ENCODE data around the gene GGTLC1. TPM values are rescaled to one million over a fixed set of nuclear protein-coding genes. Genes with fewer than 3 reads are reported as not detected.

Gene GGTLC1
- total and polyA plus RNA-seq, 2 of the 8 experiments (the other 6 are each of a cell fraction or from before 2014, with no cell fraction given), result not detected

DNA sequence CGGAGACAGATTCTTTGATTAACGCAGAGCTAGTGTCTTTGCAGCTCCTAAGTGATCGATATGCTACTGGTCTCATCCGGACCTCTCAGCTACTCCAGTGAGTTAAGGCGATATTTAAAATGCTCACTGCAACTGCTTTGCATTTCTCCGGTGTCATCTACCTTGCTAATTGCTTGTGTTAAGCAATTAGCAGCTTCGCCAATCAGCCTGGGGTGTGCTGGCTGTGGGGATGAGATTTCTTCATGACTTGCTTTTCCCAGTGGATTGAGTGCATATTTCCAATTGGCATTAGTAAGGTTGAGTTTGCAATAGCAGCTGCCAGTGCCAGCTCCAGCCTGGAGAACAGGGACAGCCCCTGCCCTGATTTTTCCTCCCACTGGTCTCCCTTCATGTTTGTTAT, 18.0 kb upstream of the GGTLC1 start:
- no peak overlapping the region for H3K27ac ChIP-seq (ENCODE audit: low read depth, low read length)
- H3K4ac ChIP-seq (replicated peaks; ENCODE audit: insufficient read length, low read depth, low read length), result no peak overlapping the region
- H4K8ac ChIP-seq (ENCODE audit: extremely low read depth, insufficient read depth, low read length), result no peak overlapping the region
- no peaks in the 10 kb centered on the region for H3K27me3 ChIP-seq (replicated peaks in 1 of 4; ENCODE audit: control insufficient read depth in 3 of 4, extremely low read depth in 1 of 4, insufficient read depth in 3 of 4, low read length in 3 of 4)
- H3K14ac ChIP-seq (ENCODE audit: insufficient read length), result no peak overlapping the region
- H3K18ac ChIP-seq (ENCODE audit: extremely low read depth, low read length), result no peak overlapping the region
- H3K79me1 ChIP-seq (ENCODE audit: low read depth, low read length), result no peaks in the 10 kb centered on the region
- no peak overlapping the region for H2AK5ac ChIP-seq (ENCODE audit: low read depth, low read length)
- H3K4me2 ChIP-seq (ENCODE audit: insufficient read depth in 1 of 2, low read depth in 2 of 2, low read length in 2 of 2), result no peak overlapping the region
- no peaks in the 10 kb centered on the region for H3K79me2 ChIP-seq (ENCODE audit: control insufficient read depth in 1 of 2, insufficient read depth in 2 of 2, low read length in 2 of 2)
- no peak overlapping the region for H4K5ac ChIP-seq (ENCODE audit: insufficient read length, low read depth, low read length)
- no peak overlapping the region for H3K56ac ChIP-seq (replicated peaks; ENCODE audit: insufficient read length, low read depth, low read length)
- peaks cover 0 to 3% (median 1%) of the 10 kb centered on the region in 4 experiments; a peak in 1 of 7 replicates for H3K4me1 ChIP-seq (replicated peaks in 1 of 4; ENCODE audit: control insufficient read depth in 3 of 4, insufficient read depth in 4 of 4, low read length in 3 of 4)
- 100% methylated on average over 7 of the region's 7 CpGs; no CpG with 5 or more reads in 1 of the 2 experiments for WGBS, 2 experiments (ENCODE audit: extremely low coverage in 1 of 2, insufficient coverage in 1 of 2, insufficient read length in 1 of 2, insufficient replicate concordance in 2 of 2, low coverage in 1 of 2, low lambda C conversion rate in 2 of 2, missing lambda C conversion rate in 1 of 2)
- no peaks in the 10 kb centered on the region for H3K9me3 ChIP-seq (ENCODE audit: insufficient read depth in 2 of 2, low read depth in 1 of 2, low read length in 1 of 2)
- H2BK5ac ChIP-seq (ENCODE audit: low read depth, low read length), result no peak overlapping the region
- no peak overlapping the region for H3K23ac ChIP-seq (ENCODE audit: insufficient read length)
- H4K91ac ChIP-seq (replicated peaks; ENCODE audit: insufficient read length, low read length), result no peak overlapping the region
- no peak overlapping the region for H2BK20ac ChIP-seq (ENCODE audit: low read length)
- no peak overlapping the region for H2BK15ac ChIP-seq (ENCODE audit: low read length)
- no peak overlapping the region for H2BK12ac ChIP-seq (ENCODE audit: low read depth, low read length)
- no peak overlapping the region for H3K9ac ChIP-seq (replicated peaks in 1 of 4; ENCODE audit: extremely low read depth in 1 of 4, low read depth in 3 of 4, low read length in 3 of 4)
- no peaks in the 10 kb centered on the region for H3K36me3 ChIP-seq (ENCODE audit: control insufficient read depth in 2 of 4, insufficient read depth in 4 of 4, low read length in 3 of 4)
- ChIA-PET CTCF (ENCODE audit: partially characterized antibody) (interaction anchor here (0.8 to 3.2 kb wide), 5 partner anchors 10 to 338 kb away, joined by 3 to 10 read pairs (median 3); no protein-coding TSS in a partner anchor), POLR2A (ENCODE audit: partially characterized antibody) (interaction anchor here (0.6 kb wide), 1 partner anchor 180 kb away, joined by 3 read pairs; the partner anchor contains the start of gene CST2)
- H3K4me3 ChIP-seq (ENCODE audit: extremely low read depth in 1 of 4, insufficient read depth in 2 of 4, low read depth in 3 of 4, low read length in 4 of 4), result no peak overlapping the region
- H2AFZ ChIP-seq (ENCODE audit: low read length), result no peak overlapping the region
- H3K23me2 ChIP-seq (ENCODE audit: low read depth, low read length), result peaks cover 3% of the 10 kb centered on the region; the same call in 1 of the 2 replicates
- no peak for FAIRE-seq
- DNase-seq (ENCODE audit: low read depth in 1 of 2, low spot score in 2 of 2), result no peak
- H2BK120ac ChIP-seq (replicated peaks; ENCODE audit: low read depth, low read length), result no peak overlapping the region
- peaks cover 0 to 4% of the 10 kb centered on the region in 2 experiments for H4K20me1 ChIP-seq (replicated peaks in 1 of 2; ENCODE audit: control insufficient read depth in 1 of 2, insufficient read depth in 2 of 2, low read length in 2 of 2)
- TF ChIP-seq TBP (IDR thresholded peaks at IDR 0.05; ENCODE audit: low read depth, low read length), result no peak
- no peak for TF ChIP-seq SUZ12 (IDR thresholded peaks at IDR 0.05; ENCODE audit: low read length)
- TF ChIP-seq RBBP5 (IDR thresholded peaks at IDR 0.05; ENCODE audit: borderline replicate concordance, low read depth, low read length), result no peak
- TF ChIP-seq SIX5 (IDR thresholded peaks at IDR 0.05; ENCODE audit: low read depth, low read length), result no peak
- no peak for TF ChIP-seq JUND (IDR thresholded peaks at IDR 0.05; ENCODE audit: low read length)
- no peak for TF ChIP-seq YY1 (IDR thresholded peaks at IDR 0.05; ENCODE audit: low read depth, low read length)
- TF ChIP-seq, protein P1, sequence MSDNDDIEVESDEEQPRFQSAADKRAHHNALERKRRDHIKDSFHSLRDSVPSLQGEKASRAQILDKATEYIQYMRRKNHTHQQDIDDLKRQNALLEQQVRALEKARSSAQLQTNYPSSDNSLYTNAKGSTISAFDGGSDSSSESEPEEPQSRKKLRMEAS (IDR thresholded peaks at IDR 0.05), result no peak
- no peak for TF ChIP-seq CREB1 (IDR thresholded peaks at IDR 0.05)
- no peak for TF ChIP-seq CHD2 (IDR thresholded peaks at IDR 0.05; ENCODE audit: low read length)
- TF ChIP-seq GABPA (IDR thresholded peaks at IDR 0.05; ENCODE audit: borderline replicate concordance, insufficient read depth, low read length), result no peak
- no peak for TF ChIP-seq RNF2 (IDR thresholded peaks at IDR 0.05; ENCODE audit: borderline replicate concordance, low read depth, low read length, missing control alignments, poor library complexity, severe bottlenecking)
- no peak for TF ChIP-seq FOSL1 (IDR thresholded peaks at IDR 0.05; ENCODE audit: insufficient read depth, low read depth, low read length)
- TF ChIP-seq CBX5 (IDR thresholded peaks at IDR 0.05; ENCODE audit: low read depth, low read length), result no peak
- no peak for TF ChIP-seq CHD1 (IDR thresholded peaks at IDR 0.05; ENCODE audit: low read depth, low read length)
- no peak for TF ChIP-seq SP4 (IDR thresholded peaks at IDR 0.05; ENCODE audit: low read length)

All from H1 (cell line).